ENCODE results near the gene ANKMY1. TPM values are rescaled to one million over a fixed set of nuclear protein-coding genes. Genes with fewer than 3 reads are reported as not detected.

Gene ANKMY1
- total RNA-seq, 1 donor from 2014 or later, result 25.6 TPM

DNA sequence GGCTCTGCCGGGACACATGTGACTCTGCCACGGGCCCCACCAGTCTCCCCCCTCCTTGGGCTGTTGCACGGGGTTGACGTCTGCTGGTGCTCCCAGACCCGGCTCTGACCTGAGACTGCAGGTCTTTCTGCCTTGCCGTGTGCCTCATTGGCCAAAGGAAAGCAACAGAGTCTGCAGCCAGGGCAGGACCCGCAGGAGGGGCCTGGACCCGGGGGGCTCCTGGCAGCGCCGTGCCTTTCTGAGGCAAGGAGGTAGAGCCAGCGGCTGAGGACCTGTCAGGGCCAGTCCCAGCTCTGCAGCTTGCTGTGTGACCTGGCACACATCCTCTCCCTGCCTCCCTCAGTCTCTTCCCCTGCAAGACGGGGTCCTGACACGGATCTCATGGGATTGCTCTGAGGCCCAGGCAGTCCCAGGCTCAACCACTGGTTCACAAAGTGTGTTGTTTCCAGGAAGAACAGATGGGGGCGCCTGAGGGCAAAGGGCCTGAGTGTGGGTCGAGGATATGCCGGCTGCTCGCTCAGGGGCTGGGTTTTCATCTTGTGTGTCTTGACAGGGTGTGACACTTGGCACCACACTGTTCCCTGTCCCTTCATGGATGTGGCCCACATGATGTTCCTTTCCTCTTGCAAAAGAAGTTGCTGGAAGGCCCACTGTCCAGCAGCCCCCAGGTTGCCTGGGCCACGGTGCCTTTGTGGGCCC is 37.7 kb upstream of the ANKMY1 start:
- DNase-seq (ENCODE audit: low spot score), result no peak

DNA sequence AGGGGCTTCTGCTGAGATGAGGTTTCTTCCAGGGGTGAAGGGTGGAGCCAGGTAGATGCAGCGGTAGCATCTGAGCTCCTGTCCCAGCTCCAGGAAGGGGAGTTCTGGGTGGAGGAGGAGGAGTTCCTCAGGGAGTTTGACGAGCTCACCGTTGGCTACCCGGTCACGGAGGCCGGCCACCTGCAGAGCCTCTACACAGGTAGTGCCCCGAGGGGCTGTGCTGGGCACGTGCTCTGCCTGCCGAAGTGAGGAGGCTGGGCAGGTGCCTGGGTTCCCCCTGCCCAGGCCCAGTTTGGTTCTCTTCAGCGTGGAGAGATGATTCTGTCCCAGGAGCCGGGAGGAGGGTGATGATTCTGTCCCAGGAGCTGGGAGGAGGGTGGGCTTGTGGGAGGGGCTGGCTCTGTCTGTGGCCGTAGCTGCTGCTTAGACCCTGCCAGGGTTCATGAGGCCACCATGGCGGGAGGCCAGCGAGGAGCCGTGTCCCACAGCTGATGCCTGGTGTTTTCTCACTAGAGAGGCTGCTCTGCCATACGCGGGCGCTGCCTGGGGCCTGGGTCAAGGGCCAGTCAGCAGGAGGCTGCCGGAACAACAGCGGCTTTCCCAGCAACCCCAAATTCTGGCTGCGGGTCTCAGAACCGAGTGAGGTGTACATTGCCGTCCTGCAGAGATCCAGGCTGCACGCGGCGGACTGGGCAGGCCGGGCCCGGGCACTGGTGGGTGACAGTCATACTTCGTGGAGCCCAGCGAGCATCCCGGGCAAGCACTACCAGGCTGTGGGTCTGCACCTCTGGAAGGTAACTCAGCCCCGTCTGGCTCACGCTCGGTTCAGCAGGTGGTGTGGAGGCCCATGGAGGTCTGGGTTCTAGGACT is 37.0 kb upstream of the ANKMY1 start:
- DNase-seq (ENCODE audit: low spot score), result no peak

DNA sequence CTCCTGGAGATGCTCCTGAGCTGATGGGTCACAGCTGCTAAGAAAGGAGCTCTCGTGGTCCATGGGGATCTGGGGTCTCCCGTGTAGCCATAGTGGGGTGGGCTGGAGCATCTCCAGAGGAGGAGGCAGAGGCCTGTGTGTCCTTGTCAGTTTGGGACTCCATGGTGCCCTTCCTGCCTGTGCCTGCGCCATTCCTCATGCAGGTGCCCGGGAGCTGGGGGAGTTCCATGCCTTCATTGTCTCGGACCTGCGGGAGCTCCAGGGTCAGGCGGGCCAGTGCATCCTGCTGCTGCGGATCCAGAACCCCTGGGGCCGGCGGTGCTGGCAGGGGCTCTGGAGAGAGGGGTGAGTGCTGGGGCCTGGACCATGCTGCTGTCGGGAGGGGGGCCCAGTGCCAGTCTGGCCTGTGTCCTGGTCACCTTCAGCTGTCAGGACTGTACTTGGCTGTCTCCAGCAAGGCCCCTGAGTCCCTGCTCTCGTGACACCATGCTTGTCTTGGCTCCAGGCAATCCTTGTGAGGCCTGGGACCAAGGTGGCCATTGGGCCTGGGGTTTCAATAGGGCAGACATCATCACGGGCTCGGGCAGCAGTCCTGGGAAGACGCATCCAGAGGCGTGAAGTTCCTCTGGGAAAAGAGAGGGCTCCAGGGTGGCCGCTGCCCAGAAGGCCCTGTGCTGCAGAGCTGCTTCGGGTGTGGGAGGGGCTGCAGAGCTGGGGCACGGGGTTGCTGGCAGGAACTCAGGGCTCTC is 36.1 kb upstream of the ANKMY1 start:
- no peak for DNase-seq (ENCODE audit: low spot score)

DNA sequence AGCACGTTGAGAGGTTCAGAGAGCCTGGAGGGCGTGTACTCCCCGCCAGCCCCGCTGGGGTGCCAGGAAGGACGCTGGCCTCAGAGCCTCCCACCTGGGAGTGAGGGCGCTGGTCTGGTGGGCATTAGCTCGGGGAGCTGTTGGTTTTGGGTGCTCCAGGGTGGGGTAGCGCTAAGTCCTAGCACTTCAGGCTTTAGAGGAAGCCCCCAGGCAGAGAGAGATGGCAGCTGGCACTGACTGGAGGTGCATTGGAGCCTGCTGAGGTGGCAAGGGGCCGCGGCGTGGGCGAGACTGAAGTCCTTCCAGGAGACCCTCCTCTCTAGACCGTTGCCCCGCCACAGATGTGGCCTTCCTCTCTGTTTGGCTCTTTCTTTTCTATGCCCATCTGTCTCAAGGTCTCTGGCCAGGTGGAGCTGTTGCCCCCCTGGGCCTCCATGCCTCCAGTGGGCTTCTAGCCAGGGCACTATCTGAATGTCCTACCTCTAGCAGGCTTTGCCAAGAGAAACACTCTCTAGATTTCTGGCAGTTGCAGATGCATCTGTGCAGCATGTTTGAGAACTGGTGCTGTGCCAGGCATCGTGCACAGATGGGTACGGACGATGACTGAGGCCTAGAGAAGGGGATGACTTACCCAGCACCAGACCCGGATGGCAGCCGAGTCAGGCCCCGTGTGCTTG is 35.4 kb upstream of the ANKMY1 start:
- DNase-seq (ENCODE audit: low spot score), result no peak

DNA sequence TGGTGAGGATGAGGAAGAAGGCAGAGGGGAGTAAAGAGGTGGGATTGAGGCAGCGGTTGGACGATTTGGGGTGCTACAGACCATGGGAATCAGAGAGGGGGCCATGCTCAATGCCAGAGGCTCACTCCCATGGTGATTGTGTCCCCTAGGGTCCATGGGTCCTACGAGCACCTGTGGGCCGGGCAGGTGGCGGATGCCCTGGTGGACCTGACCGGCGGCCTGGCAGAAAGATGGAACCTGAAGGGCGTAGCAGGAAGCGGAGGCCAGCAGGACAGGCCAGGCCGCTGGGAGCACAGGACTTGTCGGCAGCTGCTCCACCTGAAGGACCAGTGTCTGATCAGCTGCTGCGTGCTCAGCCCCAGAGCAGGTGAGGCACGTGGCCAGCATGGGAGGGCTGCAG is 34.0 kb upstream of the ANKMY1 start:
- DNase-seq (ENCODE audit: low spot score), result no peak

DNA sequence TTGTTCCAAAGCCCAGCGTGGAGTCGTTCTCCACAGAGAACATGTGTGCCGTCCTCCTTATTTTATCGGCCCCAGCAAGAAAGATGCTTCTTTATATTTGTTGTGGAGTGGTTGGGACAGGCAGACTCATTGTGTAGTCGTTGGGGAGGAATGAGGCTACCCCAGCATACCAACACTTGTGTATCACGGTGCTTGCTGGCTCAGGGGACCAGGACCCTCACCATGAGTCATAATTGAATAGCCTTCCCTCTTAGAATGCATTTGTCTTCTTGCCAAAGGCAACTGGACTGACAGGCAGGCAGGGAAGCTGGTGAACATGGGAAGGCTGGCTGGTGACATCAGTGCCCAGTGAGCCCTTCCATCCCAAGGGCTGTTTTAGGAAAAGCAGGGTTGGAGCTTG is 33.4 kb upstream of the ANKMY1 start:
- DNase-seq (ENCODE audit: low spot score), result no peak

DNA sequence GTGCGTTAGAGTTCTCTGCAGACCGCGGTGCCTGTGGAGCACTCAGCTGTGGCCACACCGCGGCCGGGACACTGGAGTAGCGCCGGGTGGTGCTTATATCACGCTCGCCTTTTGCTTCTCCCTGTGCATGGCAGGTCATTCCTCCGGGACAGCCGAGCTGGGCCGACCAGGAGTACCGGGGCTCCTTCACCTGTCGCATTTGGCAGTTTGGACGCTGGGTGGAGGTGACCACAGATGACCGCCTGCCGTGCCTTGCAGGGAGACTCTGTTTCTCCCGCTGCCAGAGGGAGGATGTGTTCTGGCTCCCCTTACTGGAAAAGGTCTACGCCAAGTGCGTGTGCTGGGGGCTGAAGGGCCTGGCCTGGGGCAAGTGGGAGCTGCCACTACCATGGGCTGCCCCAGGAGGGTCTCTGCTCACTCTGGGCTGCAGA is 32.9 kb upstream of the ANKMY1 start:
- DNase-seq (ENCODE audit: low spot score), result no peak

DNA sequence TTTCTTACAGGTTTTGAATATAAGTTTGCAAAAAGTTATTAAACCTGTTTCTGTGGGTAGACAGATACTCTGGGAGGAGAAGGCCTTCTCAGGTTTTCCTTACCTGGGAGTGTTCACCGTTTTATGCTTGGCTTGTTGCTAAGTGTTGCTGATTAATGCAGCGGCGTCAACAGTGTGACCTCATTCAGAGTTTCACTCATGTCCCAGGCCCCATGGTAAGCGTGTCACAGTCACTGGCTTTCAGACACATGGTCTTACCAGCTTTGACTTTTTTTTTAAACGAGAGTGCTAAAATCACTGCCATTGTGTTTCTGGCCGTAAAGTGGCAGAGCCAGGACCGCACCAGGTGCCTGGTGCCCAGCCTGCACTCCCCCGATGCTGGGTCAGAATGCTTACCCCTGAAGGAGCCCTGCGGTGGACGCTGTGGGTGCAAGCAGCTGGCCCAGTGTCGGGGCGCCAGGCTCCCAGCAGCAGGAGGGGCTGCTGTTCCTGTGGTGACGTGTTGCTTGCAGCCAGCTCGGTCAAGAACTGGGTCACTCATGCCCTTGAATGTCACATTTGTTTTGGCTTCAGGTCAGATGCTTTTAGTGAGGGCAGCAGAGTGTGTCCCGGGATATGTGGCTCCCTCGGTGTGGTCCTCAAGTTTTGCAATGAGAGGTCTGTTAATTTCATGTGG is 32.2 kb upstream of the ANKMY1 start:
- DNase-seq (ENCODE audit: low spot score), result no peak

DNA sequence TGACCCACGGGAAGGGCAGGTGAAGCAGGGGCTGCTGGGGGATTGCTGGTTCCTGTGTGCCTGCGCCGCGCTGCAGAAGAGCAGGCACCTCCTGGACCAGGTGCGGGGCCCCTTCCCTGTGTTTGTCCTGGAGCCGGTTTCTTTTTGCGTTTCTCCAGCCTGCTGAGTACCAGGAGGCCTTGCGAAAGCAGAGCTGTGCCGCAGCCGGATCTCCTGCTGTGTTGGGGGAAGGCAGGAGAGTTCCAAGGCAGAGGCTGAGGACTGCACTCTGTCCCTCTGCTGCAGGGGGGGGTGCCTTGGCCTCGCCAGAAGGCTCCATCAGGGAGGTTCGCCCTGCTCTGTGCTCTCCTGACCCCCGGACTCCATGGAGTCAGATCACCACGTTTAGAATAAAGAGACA is 31.6 kb upstream of the ANKMY1 start:
- no peak for DNase-seq (ENCODE audit: low spot score)

DNA sequence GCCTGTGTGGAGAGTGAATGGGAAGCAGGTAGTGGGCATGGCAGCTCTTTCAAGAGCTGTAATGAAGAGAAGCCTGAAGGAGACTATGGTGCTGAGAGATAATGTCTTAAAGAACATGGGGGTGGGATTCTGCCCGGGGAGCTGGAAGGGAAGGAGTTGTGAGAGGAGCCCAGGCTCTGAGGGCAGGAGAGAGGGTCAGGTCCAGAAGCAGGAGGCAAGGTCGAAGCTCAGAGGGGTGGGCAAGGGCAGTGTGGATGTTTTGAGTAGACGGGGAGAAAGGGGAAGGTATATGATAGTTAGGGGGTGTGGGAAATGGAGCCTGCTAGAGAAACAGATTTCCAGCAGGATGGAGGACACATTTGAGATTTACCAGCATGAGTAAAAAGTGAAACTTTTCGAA is 30.9 kb upstream of the ANKMY1 start:
- no peak for DNase-seq (ENCODE audit: low spot score)

DNA sequence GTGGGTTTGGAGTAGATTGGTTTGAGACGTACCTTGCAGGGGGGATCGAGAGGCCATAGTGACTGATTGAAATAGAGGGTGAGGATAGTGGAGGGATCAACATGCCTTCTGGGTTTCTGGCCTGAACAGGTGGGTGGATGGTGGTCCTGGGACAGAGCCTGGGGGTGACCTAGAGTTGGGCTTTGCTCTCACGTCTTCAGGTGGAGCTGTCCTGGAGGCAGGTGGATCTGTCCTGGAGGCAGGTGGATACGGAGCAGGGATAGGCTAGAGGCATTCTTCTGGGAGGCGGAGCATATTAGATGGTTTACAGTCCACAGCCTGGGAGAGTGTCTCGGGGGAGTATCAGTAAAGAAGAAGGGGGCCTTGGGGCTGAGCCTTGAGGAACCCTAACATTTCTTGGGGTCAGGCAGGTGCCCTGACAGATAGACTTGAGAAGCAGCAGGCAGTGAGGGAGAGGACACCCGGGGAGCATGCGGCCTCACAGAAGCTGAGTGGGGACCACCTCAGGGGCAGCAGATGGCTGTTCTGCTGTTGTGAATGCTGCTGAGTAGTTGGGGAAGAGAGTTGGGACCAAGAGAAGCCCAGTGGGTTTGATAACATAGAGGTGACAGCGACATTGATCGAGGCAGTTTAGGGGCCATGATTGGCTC is 30.3 kb upstream of the ANKMY1 start:
- no peak for DNase-seq (ENCODE audit: low spot score)

DNA sequence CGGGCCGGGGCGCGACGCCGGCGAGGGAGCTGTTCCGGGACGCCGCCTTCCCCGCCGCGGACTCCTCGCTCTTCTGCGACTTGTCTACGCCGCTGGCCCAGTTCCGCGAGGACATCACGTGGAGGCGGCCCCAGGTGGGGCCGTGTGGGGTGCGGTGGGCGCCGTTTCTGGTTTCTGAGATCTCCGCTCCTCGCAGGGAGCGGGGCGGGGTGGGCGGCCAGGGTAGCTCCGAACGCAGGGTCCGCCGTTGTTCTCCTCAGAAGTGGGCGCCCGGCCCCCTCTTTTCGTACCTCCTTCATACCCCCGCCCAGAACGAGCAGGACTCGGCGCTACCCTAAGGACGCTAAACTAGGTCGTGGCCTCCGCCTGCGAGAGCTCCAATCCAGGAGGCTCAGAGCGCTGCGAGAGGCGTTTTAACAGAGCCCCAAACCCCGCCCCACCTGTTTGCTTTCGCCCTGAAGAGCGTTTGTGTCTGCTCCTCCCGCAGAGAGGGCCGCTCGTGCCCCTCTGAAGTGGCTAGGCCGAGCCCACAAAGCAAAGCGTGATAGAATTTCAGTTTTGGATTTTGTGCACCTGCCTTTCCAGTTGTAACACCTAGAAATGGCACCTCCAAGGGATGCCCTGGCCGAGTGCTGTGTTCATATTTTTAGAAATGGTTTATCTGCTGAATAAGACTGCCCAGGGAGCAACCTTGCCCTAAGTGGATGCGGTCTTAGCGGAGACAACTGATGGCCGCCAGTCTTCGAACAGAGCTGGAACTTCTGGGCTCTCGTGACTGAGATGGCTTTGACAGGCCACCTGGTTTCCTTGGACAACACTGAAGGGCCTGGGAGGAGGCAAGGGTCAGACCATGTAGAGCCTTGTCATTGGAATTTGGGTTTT is 29.4 kb upstream of the ANKMY1 start:
- no peak for DNase-seq (ENCODE audit: low spot score)

DNA sequence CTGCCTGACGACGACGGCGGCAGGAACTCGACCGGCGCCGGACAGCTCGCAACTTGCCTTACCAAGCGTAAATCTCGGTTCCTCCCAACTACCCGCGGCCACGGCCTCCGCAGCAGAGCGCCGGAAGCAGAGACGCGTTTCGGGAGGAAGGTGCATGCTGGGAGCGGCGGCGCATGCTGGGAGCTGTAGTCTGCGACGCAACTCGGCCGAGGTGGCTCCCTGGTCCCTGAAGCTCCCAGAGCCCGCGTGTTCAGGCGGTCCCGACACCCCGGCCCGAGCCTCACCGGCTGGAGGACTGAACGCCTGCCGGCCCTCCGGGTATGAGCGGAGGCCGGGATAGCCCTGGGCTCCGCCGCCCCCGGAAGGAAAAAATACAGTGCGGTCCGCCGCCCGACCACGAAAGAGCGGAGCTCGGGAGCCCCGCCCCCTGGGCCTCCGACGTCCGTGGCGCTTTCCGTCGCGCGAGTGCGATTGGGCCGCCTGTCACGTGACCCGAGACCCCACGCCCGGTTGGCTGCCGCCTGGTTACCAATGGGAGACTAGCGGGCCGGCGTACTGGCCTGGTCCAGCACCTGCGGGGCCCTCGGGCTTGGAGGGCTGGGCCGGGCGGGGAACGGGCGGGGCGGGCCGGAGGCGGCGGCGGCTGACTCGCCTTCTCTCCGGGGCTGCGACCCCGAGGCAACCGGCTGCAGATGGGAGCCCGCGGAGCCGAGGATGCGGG is 28.6 kb upstream of the ANKMY1 start, which contains the start of gene CAPN10:
Gene CAPN10 (plus strand): TSS at position 537 of the 721 bp plus-strand sequence. CDS start 178 bp downstream, at position 715.
- peak; percentile 99 for DNase-seq (ENCODE audit: low spot score)

DNA sequence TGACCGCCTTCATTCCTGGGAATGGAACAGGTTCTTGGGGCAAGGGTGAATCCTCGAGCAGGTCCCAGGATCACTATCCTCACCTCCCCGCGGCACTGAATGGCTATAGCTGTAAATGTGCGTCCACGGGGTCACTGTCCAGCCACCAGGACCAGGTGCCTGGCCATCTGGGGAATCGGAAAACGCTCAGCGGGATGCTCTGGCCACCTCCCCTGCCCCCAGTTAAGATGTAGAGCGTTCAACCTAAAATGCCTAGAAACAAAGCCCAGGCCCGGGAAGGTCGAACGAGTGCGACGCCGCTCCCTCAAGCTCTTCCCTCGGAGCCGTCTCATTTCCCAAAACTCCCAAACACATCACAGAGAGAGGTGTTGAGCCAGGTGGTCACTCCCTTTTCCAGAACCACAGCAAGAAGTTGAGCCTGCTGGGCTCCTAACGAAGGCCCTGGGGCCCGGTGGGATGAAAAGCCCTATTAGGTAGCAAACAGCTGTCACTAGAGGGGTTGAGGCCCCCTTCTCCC is 28.0 kb upstream of the ANKMY1 start:
- DNase-seq (ENCODE audit: low spot score), result no peak

DNA sequence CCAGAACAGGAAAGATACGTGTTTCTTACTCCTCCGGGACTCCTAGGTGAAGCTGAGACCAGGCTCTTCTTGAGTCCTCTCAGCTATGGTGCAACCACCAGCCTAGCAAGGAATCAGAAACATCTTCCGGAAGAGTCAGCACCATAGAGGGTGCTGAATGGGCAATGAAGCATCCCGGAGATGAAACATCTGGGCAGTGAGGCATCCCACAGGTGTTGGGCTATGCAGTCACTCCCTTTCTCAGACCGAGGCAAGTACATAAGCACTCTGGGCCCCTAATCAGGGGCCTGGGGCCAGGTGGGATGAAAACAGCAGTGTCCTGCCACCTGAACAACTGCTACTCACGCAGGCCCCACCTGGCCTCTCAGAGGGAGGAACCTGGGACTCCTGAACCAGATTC is 27.3 kb upstream of the ANKMY1 start:
- no peak for DNase-seq (ENCODE audit: low spot score)

DNA sequence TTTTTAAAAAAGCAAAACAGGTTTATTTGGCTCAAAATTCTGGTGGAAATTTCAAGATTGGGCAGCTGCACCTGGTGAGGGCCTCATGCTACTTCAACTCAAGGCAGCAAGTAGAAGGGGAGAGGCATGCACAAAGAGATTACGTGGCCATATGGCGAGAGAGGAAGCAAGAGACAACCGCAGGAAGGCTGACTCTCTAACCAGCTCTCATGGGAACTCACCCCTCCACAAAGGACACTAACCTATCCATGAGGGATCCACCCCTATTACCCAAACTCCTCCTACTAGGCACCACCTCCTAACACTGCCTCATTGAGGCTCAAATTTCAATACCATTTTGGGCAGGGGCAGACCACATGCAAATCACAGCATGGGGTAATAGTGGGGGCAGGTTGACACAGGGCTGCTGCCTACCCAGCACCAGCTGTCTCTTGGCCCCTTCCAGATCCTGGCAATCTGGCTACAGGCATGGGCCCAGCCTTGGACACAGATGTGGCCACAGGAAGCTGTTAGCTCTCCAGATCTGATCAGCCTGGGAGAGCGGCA is 26.8 kb upstream of the ANKMY1 start:
- DNase-seq (ENCODE audit: low spot score), result no peak

DNA sequence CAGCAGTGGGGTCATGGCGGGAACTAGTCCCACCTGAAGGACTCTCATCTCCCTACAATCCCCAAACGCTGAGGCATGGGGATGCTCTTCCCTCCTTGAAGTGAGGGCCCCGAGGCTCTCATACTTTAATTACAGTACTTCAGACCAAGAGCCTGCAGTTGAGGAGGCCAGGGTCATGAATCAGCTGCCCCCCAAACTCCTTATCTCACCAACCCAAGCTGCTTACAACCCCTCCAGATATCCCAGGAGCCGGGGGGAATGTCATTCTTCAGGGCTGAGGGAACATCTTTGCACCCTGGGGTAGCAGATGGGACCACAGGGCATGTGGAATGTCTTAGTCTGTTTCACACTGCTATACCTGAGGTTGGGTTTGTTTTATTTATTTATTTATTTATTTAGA is 26.0 kb upstream of the ANKMY1 start:
- no peak for DNase-seq (ENCODE audit: low spot score)

DNA sequence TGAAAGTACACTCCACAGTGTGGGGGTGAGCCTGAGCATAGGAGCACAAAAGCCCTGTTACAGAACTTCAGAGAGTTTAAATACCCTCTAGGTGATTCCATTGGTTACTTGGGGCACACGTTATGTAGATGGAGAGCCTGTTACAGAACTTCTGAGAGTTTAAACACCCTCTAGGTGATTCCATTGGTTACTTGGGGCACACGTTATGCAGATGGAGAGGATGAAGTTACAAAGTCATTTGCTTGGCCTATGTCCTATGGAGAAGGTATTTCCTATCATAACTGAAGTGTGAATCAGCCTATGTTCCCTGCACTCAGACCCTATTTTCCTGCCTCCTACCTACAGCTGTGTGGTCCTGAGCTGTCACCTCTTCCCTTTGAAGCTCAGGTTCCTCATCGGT is 25.0 kb upstream of the ANKMY1 start:
- no peak for DNase-seq (ENCODE audit: low spot score)

DNA sequence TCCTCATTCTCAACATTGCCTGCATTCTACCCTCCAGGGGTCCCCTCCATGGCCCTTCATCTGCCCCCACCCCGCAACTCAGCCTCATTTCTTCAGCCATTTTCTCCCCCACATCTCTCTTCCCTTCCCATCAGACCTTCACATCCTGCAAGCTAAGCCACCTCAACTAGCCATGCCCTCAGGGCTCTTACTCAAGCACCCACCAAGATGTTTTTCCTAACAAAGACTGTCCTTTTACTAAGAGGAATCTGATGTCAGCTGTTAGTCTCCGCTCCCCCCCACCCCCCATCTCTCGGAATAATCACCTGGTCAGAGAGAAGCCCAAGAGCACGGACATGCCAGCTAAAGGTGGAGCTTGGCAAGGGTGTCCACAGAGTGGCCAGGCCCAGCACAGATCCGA is 24.0 kb upstream of the ANKMY1 start:
- no peak for DNase-seq (ENCODE audit: low spot score)

Measured in mucosa of gallbladder (tissue), 1 donor.